NB4 (cell line): ENCODE measurements around the gene SHROOM2.
"Not testable (repeated sequence)": the region's sequence is repeated elsewhere in the genome, so short reads cannot be mapped to it uniquely, and the experiment has no call there.

Experiments used
- DNase-seq: peaks from one replicate; pipeline ENCODE4 v3.0.0; 2010; ENCODE audit warnings: low read depth
- H3K4me3 ChIP-seq: one replicate; pipeline ENCODE4 v1.5.1; 2011; ENCODE audit warnings: mild to moderate bottlenecking, low read depth, low read length, moderate library complexity
- MYC ChIP-seq: IDR thresholded peaks from 2 replicates; pipeline ENCODE4 v1.6.1; 2011; ENCODE audit warnings: low read depth, low read length
- POLR2A ChIP-seq: IDR thresholded peaks from 2 replicates; pipeline ENCODE4 v1.6.1; 2011; ENCODE audit warnings: mild to moderate bottlenecking; ENCODE audit not compliant: insufficient read length; ENCODE audit errors: extremely low read depth
- TF ChIP-seq, protein P1 (sequence below): IDR thresholded peaks from one replicate; pipeline ENCODE4 v1.5.1; 2012; ENCODE audit warnings: low read depth, low read length
- TF ChIP-seq, protein P2 (sequence below): IDR thresholded peaks from 2 replicates; pipeline ENCODE4 v1.6.1; 2011; ENCODE audit warnings: low read depth, low read length

The SHROOM2 gene

DNA sequence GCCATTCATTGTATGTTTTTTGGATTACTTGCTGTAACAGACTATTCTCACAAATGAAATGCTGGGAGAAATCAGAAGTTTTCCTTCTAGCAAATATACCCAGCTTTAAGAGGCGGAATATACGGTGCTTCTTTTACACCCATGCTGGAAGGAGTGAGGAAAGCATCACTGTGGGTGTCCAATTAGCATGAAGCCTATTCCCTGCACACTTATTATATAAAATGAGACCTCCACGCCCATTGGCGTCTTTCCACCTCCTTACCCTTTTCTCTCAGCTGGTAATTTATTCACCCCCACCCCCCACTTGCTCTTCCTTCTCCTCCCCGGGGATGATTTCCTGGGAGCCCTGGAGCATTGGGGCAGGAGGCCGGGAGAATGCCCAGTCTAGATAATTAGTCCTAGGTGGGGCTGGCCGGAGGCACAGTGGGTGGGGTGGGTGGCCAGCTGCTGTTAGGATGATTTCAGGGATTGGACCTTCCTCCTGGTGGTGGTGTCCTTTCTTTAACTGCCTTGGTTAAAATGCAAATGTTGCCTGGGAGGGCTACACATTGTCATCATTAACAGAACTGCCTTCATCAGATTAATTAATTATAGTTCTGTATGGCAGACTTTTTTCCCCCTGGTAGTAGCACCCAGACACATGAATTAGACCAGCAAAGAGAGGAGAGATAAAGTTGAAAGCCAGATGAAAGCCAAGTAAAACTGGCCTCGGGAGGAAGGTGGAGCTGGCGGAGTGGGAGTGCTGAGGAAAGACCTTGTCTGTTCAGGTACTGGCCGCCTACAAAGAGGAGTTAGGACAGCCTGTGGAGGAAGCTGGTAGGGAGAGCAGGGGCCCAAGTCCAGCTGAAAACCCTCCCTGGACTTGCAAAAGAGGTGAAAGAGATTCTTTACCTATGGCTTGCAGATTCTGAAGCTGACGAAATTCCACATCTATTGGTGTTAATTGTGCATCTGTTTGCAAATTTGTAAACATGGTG, 11.4 kb downstream of the SHROOM2 start:
- TF ChIP-seq MYC: no peak
- TF ChIP-seq, protein P1, sequence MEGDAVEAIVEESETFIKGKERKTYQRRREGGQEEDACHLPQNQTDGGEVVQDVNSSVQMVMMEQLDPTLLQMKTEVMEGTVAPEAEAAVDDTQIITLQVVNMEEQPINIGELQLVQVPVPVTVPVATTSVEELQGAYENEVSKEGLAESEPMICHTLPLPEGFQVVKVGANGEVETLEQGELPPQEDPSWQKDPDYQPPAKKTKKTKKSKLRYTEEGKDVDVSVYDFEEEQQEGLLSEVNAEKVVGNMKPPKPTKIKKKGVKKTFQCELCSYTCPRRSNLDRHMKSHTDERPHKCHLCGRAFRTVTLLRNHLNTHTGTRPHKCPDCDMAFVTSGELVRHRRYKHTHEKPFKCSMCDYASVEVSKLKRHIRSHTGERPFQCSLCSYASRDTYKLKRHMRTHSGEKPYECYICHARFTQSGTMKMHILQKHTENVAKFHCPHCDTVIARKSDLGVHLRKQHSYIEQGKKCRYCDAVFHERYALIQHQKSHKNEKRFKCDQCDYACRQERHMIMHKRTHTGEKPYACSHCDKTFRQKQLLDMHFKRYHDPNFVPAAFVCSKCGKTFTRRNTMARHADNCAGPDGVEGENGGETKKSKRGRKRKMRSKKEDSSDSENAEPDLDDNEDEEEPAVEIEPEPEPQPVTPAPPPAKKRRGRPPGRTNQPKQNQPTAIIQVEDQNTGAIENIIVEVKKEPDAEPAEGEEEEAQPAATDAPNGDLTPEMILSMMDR: no peak
- TF ChIP-seq, protein P2, sequence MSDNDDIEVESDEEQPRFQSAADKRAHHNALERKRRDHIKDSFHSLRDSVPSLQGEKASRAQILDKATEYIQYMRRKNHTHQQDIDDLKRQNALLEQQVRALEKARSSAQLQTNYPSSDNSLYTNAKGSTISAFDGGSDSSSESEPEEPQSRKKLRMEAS: no peak
- no peak for TF ChIP-seq POLR2A

DNA sequence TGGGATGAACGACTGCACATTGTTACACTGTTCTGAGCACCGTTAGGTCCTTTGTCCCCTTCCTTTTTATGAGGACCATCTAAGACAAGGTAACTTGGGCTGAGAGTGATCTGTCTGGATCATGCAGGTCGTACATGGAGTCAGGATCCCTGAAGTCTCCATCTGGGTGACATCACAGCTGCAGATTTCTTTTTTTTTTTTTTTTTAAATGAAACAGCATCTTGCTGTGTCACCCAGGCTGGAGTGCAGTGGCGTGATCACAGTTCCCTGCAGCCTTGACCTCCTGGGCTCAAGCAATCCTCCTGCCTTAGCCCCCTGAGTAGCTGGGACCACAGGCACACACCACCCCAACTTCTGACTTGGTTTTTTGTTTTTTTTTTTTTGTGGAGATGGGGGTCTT, 16.5 kb downstream of the SHROOM2 start:
- TF ChIP-seq, protein P1: no peak
- TF ChIP-seq POLR2A (no peak), MYC (no peak)
- TF ChIP-seq, protein P2: no peak
- DNase-seq: no peak
- H3K4me3 ChIP-seq: no peak overlapping the region

More for the DNA sequence above, 11.4 kb downstream of the SHROOM2 start:
- no peak for DNase-seq
- H3K4me3 ChIP-seq: no peak overlapping the region

DNA sequence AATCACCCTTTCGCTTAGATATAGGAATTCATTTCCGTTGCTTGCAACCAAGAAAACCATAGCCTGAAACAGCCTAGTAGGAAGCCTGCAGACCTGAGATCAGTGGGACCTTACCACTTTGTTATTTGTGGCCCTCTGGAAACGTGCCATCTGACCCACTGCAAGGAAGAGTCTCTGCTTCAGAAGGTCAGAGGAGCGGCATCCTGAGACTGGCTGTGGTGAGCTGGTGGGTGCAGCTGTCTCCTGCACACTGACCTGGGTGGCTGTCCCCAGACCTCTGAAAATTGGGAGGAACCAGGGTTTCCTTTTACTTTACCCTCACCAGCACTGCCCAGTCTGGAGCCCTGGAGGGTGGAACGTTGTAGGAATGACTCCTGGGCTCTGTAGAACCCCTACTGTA, 18.2 kb downstream of the SHROOM2 start:
- no peak for DNase-seq
- TF ChIP-seq, protein P2: no peak
- TF ChIP-seq POLR2A: no peak
- TF ChIP-seq MYC: no peak
- TF ChIP-seq, protein P1: no peak
- H3K4me3 ChIP-seq: no peak overlapping the region

DNA sequence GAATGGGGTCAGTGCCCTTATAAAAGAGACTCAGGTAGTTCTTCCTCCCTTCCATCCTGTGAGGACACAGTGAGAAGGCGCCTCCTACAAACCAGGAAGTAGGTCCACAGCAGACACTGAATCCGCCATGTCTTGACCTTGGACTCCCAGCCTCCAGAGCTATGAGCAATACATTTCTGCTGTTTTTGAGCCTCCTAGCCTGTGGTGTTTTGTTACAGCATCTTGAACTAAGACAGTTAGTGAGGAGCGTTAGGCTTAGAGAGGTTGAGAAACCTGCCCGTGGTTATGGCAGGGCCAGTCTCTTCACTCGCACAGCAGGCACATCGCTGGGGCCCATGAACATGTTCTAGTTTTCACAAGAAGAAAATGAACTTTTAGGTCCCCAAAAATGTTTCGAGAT, 19.7 kb downstream of the SHROOM2 start:
- TF ChIP-seq POLR2A (no peak), MYC (no peak)
- TF ChIP-seq, protein P2: no peak
- TF ChIP-seq, protein P1: no peak
- DNase-seq: peak; percentile 8
- H3K4me3 ChIP-seq: no peak overlapping the region

DNA sequence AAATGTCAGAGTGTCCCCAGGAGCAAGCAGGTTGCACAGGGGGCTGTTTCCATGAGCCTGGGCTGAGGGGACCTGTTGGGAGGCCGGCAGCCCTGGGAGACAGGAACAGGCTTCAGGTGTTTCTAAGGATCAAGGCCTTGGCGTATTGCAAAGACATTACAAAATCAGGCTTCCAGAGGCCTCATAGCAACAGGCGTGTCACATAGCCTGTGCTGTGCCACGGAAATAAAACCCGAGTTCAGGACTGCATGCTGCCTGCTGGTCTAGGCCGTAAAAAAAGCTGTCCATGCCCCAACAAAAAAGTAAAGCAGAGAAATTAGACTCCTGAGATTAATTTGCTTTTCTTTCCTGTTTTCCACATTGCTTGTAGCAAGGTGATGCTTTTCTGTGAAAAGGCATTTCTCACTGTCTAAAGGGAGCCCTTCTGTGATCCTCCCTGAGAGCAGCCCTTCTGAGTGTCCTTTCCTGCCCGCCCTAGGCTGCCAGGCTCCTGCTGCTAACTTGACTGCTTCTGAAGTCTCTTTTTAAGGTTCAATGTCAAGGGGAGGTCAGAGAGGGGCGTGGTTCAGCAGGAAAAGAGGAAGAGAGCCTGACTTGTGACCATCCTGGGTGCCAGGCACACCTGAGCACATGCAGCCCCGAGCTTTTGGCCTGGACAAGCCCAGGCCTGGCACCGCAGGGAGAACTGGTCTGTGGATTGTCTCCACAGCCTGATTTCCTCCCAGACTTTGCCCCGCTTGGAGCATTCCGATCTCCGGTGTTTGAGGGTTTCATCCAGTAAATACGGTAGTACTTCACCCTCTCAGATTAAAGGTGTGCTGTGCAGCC, 21.3 kb downstream of the SHROOM2 start:
- no peak overlapping the region for H3K4me3 ChIP-seq
- TF ChIP-seq, protein P2: no peak
- TF ChIP-seq POLR2A (no peak), MYC (no peak)
- TF ChIP-seq, protein P1: no peak
- no peak for DNase-seq

DNA sequence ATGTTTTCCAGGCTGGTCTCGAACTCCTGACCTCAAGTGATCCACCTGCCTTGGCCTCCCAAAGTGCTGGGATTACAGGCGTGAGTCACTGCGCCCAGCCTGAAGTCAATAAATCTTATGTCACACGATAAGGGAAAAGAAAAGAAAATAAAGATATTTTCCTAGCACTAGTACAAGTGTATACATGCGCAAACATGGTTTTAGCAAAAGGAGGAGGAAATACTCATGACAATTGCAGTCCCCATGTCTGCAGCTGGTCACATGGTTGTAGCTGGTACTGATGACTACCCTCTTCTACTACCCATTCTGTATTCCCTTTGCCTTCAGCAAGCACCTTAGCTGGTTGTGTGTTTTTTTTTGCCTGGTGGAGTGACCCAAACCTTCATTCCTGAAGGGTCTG, 23.6 kb downstream of the SHROOM2 start:
- H3K4me3 ChIP-seq, DNase-seq: not testable (repeated sequence)

DNA sequence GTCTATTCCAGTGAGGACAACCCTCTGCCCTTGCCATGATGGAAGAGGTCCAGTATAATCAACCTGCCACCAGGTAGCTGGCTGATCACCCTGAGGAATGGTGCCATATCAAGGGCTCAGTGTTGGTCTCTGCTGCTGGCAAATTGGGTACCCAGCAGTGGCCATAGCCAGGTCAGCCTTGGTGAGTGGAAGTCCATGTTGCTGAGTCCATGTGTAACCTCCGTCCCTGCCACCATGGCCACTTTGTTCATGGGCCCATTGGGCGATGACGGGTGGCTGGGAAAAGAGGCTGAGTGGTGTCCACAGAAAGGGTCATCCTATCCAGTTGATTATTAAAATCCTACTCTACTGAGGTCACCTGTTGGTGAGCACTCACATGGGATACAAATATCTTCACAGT, 24.9 kb downstream of the SHROOM2 start:
- H3K4me3 ChIP-seq, DNase-seq: not testable (repeated sequence)
